Measurements from ENCODE around the gene ANKMY1.

DNA sequence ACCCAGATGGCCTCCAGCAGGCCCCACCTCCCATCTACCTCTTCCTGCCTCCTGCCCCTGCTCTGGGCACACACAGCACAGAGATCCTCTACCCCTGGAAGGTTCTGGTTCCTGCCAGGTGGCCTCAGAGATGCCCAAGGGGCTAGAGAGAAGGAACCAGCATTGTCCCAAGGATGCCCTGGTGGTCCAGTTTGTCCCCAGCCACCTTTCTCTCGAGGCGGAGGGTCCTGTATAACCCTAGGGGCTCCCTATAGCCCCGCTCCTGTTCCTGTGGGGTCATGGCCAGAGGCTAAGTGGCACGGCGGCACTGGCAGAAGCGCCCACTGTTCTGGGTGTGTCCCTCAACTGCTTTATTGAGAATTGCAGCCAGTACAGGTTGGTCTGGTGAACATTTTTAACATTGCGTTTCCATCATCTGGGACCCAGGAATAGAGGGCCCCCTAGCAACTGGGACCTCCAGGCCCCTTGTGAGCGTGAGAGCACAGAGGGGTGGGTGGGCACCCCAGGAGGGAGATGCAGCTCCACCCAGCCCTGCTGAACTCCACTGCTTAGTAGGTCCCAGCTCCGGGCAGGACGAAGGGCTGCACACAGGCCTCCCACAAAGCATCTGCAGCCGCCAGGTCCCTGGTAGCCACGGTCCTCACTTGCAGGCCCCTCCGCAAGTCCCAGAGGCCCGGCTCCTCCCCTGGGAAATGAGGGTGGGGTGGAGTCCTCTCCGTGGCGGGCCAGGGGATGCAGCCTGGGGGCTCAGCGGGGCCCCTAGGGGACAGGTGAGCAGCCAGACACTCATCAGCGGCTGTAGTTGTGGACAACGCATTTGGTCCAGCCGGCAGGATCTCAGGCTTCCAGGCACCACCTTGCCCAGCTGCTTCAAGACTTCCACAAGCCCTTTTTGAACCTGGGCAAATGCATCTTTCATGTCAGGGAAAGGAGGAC, 89.2 kb downstream of the ANKMY1 start:
- TF ChIP-seq FOSB (CRISPR knock-in tag; IDR thresholded peaks at IDR 0.05): no peak
- no peak for TF ChIP-seq CTCF (IDR thresholded peaks at IDR 0.05)
- no peak for TF ChIP-seq RFX5 (IDR thresholded peaks at IDR 0.05)
- no peak for TF ChIP-seq CBX2 (IDR thresholded peaks at IDR 0.05; ENCODE audit: borderline replicate concordance, low read depth)
- TF ChIP-seq ATOH8 (CRISPR knock-in tag; IDR thresholded peaks at IDR 0.05; ENCODE audit: low read depth): no peak
- no peak for TF ChIP-seq CHD2 (IDR thresholded peaks at IDR 0.05; ENCODE audit: low read length, partially characterized antibody)
- TF ChIP-seq ZFP36 (IDR thresholded peaks at IDR 0.05; ENCODE audit: borderline replicate concordance, partially characterized antibody): no peak
- no peak for TF ChIP-seq POLR2A (IDR thresholded peaks at IDR 0.05; ENCODE audit: low read length)
- no peak for TF ChIP-seq MYC (IDR thresholded peaks at IDR 0.05; ENCODE audit: borderline replicate concordance, low read length)
- peak in 1 of 2 experiments; percentile 25; a peak in 2 of 5 replicates for TF ChIP-seq JUN (IDR thresholded peaks at IDR 0.05)
- no peak for TF ChIP-seq MAFK (IDR thresholded peaks at IDR 0.05; ENCODE audit: partially characterized antibody)
